Nephron (organoid): ENCODE data around the gene ARL14EP.

Source experiments
- H3K27ac Mint-ChIP-seq, 3 experiments: 2 replicates each; pipeline ENCODE4 v1.8.0; 2020; ENCODE audit warnings: mixed read lengths in 3 of 3, mild to moderate bottlenecking in 2 of 3, moderate library complexity in 1 of 3
- H3K27me3 Mint-ChIP-seq: 2 replicates; pipeline ENCODE4 v1.8.0; 2021; ENCODE audit warnings: low read depth, mild to moderate bottlenecking, moderate library complexity, mixed read lengths
- H3K36me3 Mint-ChIP-seq: 2 replicates; pipeline ENCODE4 v1.8.0; 2020; ENCODE audit warnings: low read depth, mixed read lengths
- H3K4me1 Mint-ChIP-seq: 2 replicates; pipeline ENCODE4 v1.8.0; 2020; ENCODE audit warnings: mixed read lengths
- H3K4me3 Mint-ChIP-seq, 3 experiments: 2 replicates each; pipeline ENCODE4 v1.8.0; 2020; ENCODE audit warnings: mild to moderate bottlenecking in 3 of 3, mixed read lengths in 3 of 3, moderate library complexity in 2 of 3
- H3K9me3 Mint-ChIP-seq: 2 replicates; pipeline ENCODE4 v1.8.0; 2020; ENCODE audit warnings: mixed read lengths
- TF ChIP-seq, protein P1 (sequence below), 3 experiments: fragments of 200-600 bp; sonication (generic); IDR thresholded peaks; one replicate each; pipeline ENCODE4 v1.5.0; 2021; ENCODE audit warnings: antibody characterized with exemption in 3 of 3; ENCODE audit not compliant: unreplicated experiment in 3 of 3

The ARL14EP gene

DNA sequence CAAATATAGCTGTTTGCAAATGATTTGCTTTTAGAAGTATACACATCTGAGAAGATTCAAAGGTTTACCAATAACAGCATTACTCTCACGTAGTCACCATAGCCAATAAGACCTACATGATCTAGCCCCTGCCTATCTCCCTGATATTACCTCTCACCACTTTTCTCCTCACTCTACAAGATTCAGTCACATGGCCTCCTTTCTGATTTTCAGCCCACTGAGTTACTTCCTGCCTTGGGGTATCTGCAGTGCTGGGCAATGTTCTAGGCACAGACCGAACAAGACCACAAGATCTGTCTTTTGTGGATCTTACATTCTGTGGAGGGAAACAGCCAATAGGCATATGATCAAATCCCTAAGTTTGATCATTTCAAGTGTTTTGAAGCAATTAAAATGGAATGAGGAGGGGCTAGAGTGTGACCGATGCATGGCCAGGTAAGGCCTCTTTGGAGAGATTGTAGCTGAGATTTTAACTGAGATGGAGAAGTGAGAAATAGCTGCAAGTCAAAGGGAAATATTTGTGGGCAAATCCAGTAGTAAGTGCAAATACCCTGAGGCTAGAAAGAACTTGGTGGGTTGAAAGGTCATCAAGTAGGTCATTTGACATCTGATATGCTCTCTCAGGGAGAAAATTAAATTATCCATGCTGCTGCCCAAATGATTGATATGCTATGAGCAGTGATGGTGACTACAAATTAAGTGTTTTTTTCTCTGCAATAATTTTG is 43.1 kb downstream of the ARL14EP start:
- peaks cover 17% of the 10 kb centered on the region for H3K4me1 Mint-ChIP-seq
- H3K27ac Mint-ChIP-seq = peak overlapping the region in 1 of 3 experiments; percentile 17
- H3K4me3 Mint-ChIP-seq = no peak overlapping the region
- H3K9me3 Mint-ChIP-seq = peaks cover 5% of the 10 kb centered on the region
- TF ChIP-seq, protein P1, sequence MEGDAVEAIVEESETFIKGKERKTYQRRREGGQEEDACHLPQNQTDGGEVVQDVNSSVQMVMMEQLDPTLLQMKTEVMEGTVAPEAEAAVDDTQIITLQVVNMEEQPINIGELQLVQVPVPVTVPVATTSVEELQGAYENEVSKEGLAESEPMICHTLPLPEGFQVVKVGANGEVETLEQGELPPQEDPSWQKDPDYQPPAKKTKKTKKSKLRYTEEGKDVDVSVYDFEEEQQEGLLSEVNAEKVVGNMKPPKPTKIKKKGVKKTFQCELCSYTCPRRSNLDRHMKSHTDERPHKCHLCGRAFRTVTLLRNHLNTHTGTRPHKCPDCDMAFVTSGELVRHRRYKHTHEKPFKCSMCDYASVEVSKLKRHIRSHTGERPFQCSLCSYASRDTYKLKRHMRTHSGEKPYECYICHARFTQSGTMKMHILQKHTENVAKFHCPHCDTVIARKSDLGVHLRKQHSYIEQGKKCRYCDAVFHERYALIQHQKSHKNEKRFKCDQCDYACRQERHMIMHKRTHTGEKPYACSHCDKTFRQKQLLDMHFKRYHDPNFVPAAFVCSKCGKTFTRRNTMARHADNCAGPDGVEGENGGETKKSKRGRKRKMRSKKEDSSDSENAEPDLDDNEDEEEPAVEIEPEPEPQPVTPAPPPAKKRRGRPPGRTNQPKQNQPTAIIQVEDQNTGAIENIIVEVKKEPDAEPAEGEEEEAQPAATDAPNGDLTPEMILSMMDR (IDR thresholded peaks at IDR 0.05; ENCODE audit: unreplicated experiment in 3 of 3) = no peak
- no peaks in the 10 kb centered on the region for H3K36me3 Mint-ChIP-seq
- H3K27me3 Mint-ChIP-seq = peaks cover 13% of the 10 kb centered on the region

DNA sequence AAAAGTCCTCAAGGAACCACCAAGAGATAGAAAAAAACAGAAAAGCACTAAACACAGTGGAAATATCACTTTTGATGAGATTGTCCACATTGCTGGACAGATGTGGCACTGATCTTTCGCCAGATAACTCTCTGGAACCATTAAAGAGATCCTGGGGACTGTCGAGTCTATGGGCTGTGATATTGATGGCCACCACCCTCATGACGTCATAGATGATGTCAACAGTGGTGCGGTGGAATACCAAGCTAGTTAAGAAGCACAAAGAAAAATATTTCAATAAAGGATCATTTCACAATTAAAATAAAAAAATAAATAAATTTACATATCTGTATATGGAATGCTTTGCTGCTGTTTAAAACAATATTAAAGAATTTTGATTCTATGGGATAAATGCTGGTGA is 45.5 kb downstream of the ARL14EP start:
- TF ChIP-seq, protein P1 (IDR thresholded peaks at IDR 0.05; ENCODE audit: unreplicated experiment in 3 of 3) = no peak
- peaks cover 8% of the 10 kb centered on the region for H3K27me3 Mint-ChIP-seq
- H3K4me3 Mint-ChIP-seq = no peak overlapping the region
- peaks cover 5% of the 10 kb centered on the region for H3K9me3 Mint-ChIP-seq
- peaks cover 17% of the 10 kb centered on the region for H3K4me1 Mint-ChIP-seq
- no peak overlapping the region for H3K27ac Mint-ChIP-seq
- no peaks in the 10 kb centered on the region for H3K36me3 Mint-ChIP-seq

DNA sequence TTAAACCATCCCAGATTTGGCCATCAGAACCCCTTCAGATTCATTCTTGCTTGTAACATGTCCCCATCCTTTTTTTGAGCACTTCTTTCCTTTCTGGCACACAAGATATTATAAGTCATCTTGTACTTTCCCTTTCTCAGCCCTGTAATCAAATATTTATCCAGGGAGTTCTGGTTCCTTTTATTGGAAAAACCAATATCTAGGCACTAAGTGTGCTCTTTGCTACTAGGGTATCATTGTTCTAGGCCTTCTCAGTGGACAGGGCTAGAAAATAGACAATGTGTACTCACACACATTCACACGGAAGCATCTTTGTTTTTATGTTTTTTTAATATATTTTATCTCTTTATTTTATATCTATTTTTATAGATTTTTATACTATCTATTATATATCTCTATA is 47.3 kb downstream of the ARL14EP start:
- no peak overlapping the region for H3K4me3 Mint-ChIP-seq
- TF ChIP-seq, protein P1 (IDR thresholded peaks at IDR 0.05; ENCODE audit: unreplicated experiment in 3 of 3) = no peak
- H3K9me3 Mint-ChIP-seq = peaks cover 5% of the 10 kb centered on the region
- H3K36me3 Mint-ChIP-seq = no peaks in the 10 kb centered on the region
- peaks cover 3% of the 10 kb centered on the region for H3K27me3 Mint-ChIP-seq
- peaks cover 3% of the 10 kb centered on the region for H3K4me1 Mint-ChIP-seq
- no peak overlapping the region for H3K27ac Mint-ChIP-seq

DNA sequence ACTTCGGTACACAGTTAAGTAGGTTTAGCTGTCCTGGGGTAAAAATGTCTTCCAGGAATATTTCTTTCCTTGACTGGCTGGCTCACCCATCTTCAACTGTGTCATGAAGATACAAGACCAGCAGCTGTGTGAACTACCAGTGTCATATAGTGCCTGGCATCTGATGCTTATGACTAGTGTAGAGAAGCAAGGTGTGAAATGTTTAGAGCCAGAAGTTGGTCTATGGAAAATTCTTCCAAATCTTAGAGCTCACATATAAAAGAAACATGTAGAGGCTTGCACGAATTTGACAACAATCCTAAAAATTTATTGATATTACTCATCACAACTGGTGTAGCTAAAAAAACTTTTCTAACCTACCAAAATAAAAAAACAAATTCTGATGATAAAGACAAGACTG is 54.4 kb downstream of the ARL14EP start:
- Mint-ChIP-seq H3K36me3 (no peaks in the 10 kb centered on the region), H3K9me3 (no peaks in the 10 kb centered on the region), H3K27me3 (peaks cover 6% of the 10 kb centered on the region), H3K27ac (no peak overlapping the region), H3K4me1 (peaks cover 13% of the 10 kb centered on the region), H3K4me3 (no peak overlapping the region)
- TF ChIP-seq, protein P1 (IDR thresholded peaks at IDR 0.05; ENCODE audit: unreplicated experiment in 3 of 3) = no peak

DNA sequence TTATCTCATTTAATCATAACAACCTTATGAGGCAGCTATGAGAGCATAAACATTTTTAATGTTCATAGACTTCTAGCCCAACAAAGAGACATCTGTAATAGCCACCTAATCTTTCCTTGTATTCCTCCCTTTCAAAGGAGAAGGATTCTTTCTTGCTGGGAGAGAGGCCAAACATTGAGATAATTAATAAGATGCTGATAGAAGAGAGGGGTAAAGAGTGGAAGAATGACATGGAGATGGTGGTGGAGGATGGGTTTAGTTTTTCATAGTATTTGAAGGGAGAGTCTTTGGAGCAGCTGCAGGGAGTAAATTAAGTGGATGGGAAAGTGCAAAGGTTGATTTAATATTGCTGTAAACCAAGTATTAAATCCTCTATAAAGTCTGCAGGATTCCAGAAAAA is 57.9 kb downstream of the ARL14EP start:
- Mint-ChIP-seq H3K36me3 (no peaks in the 10 kb centered on the region), H3K9me3 (peaks cover 6% of the 10 kb centered on the region), H3K4me1 (peaks cover 13% of the 10 kb centered on the region), H3K27ac (peak overlapping the region in 2 of 3 experiments; percentile 7 to 9), H3K4me3 (no peak overlapping the region), H3K27me3 (peaks cover 6% of the 10 kb centered on the region)
- TF ChIP-seq, protein P1 (IDR thresholded peaks at IDR 0.05; ENCODE audit: unreplicated experiment in 3 of 3) = no peak

DNA sequence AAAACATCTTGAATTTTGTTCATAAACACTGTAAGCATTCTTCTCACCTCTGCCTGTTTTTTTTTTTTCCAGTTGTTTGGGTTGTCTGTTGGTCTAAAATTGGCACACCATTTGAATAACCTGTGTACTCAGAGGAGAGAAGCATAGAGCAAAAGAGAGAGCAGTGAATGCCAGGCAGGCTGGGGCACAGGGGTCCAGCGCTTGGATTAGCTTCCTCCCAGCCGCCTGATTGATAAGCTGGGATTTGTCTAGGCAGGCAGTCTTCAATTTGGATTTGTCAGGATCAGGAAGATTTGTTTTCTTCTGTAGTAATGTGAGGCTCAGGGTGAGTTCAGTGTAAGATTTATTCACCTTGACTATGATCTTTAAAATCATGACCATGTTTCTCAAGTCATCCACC is 59.0 kb downstream of the ARL14EP start:
- H3K27ac Mint-ChIP-seq = peak overlapping the region; percentile 18 to 65 (median 23)
- H3K9me3 Mint-ChIP-seq = peaks cover 9% of the 10 kb centered on the region

More for the DNA sequence above, 59.0 kb downstream of the ARL14EP start:
- H3K4me3 Mint-ChIP-seq = no peak overlapping the region
- peaks cover 6% of the 10 kb centered on the region for H3K27me3 Mint-ChIP-seq
- no peaks in the 10 kb centered on the region for H3K36me3 Mint-ChIP-seq
- TF ChIP-seq, protein P1 (IDR thresholded peaks at IDR 0.05; ENCODE audit: unreplicated experiment in 3 of 3) = no peak
- H3K4me1 Mint-ChIP-seq = peaks cover 17% of the 10 kb centered on the region
